ENCODE data around the gene GPBAR1. TPM values are rescaled to one million over a fixed set of nuclear protein-coding genes. Genes with fewer than 3 reads are reported as not detected.

Gene GPBAR1
- polyA plus RNA-seq, 3 donors = 26.0 to 181 (median 143) TPM

DNA sequence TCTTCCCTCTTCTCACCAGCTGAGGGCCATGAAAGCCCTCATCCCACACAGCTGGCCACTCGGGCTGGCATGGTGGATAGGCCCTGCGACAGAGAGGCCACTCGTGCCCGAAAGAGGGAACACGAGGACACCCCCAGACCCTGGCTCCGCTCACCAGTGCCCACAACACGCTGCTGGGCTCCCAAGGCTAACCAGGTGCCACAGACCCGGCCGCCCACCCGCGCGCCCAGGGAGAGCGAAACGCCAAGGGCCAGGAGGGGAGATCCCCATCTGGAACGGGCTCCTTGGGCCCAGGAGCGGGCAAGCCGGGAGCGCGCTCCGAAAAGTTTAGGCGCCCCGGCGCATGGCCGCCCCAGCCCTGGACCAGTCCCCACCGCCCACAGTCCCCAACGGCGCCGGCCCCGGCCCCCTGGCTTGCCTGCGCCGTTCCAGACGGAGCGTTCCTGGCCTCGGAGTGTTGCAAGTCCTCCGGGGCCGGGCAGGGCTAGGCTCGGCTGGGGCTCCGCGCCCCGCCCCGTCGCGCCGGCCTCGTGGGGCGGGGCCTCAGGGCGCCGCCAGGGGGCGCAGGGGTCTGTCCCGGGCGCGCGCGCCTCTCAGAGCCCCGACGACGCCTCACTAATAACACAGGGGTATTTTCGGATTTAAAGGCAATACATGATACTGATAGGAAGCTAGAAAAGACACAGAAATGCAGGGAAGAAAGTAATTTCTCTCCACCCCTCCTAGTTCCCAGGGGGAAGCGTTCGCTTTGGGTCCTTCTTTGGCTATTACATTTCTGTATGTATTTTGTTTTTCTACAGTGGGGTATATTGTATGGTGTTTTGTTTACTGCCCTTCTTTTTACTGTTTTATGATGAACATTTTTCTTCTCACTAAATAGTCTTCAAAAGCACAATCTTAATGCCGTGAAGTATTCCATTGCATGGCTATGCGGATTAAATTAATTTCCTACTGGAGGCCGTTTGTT is 31.5 kb downstream of the GPBAR1 start, which contains the start of gene TMBIM1:
TSS of gene TMBIM1 (minus strand) at position 456 of the 967 bp plus-strand sequence. CDS start 10,362 bp downstream, outside the sequence.
- Mint-ChIP-seq H3K27ac (peak within 1 kb of the TSS; percentile 96 to 99 (median 98)), H3K9me3 (peaks cover 0 to 3% (median 0%) of the 10 kb centered on the region in 7 donors), H3K4me1 (peaks cover 64% of the 10 kb centered on the region), H3K4me3 (peak within 1 kb of the TSS; percentile 92 to 97), H3K27me3 (ENCODE audit: low read depth in 3 of 3) (peaks cover 0 to 2% (median 0%) of the 10 kb centered on the region in 3 donors), H3K36me3 (peaks cover 4 to 16% of the 10 kb centered on the region in 2 donors)
- peak within 1 kb of the TSS; percentile 95 for H3K4me2 ChIP-seq (replicated peaks; ENCODE audit: extremely low read depth, low read length, poor library complexity, severe bottlenecking)
- TF ChIP-seq, protein P1, sequence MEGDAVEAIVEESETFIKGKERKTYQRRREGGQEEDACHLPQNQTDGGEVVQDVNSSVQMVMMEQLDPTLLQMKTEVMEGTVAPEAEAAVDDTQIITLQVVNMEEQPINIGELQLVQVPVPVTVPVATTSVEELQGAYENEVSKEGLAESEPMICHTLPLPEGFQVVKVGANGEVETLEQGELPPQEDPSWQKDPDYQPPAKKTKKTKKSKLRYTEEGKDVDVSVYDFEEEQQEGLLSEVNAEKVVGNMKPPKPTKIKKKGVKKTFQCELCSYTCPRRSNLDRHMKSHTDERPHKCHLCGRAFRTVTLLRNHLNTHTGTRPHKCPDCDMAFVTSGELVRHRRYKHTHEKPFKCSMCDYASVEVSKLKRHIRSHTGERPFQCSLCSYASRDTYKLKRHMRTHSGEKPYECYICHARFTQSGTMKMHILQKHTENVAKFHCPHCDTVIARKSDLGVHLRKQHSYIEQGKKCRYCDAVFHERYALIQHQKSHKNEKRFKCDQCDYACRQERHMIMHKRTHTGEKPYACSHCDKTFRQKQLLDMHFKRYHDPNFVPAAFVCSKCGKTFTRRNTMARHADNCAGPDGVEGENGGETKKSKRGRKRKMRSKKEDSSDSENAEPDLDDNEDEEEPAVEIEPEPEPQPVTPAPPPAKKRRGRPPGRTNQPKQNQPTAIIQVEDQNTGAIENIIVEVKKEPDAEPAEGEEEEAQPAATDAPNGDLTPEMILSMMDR (IDR thresholded peaks at IDR 0.05) = peak; percentile 98
- peak within 1 kb of the TSS; percentile 70 to 90 (median 83) for H3K4me3 ChIP-seq (replicated peaks in 1 of 3; ENCODE audit: low read depth in 2 of 3, low read length in 3 of 3)
- peak; percentile 71 to 84 (median 83) for DNase-seq
- H3K36me3 ChIP-seq (replicated peaks in 1 of 2; ENCODE audit: control insufficient read depth in 1 of 2, insufficient read depth in 2 of 2, low read length in 2 of 2) = no peaks in the 10 kb centered on the region
- H3K4me1 ChIP-seq (ENCODE audit: control insufficient read depth in 1 of 2, insufficient read depth in 2 of 2, low read length in 2 of 2) = peaks cover 65 to 74% of the 10 kb centered on the region in 2 donors
- no peaks in the 10 kb centered on the region for H3K27me3 ChIP-seq (ENCODE audit: control insufficient read depth in 2 of 2, insufficient read depth in 2 of 2, low read length in 2 of 2)
- peak within 1 kb of the TSS; percentile 60 for H2AFZ ChIP-seq (ENCODE audit: insufficient read depth, low read depth, low read length, poor library complexity, severe bottlenecking)
- H3K9me3 ChIP-seq (replicated peaks in 1 of 2; ENCODE audit: control insufficient read depth in 1 of 2, insufficient read depth in 1 of 2, low read length in 2 of 2) = no peaks in the 10 kb centered on the region
- intact Hi-C loops (cut with micrococcal nuclease) = loop anchor here in 1 of 2 donors (5.0 kb wide), 2 partner anchors 90 to 105 kb away; partner anchors contain the start of genes CTDSP1 and SLC11A1
- H3K27ac ChIP-seq (ENCODE audit: low read depth in 1 of 2, low read length in 2 of 2) = peak within 1 kb of the TSS; percentile 94 to 96
- H3K9ac ChIP-seq (ENCODE audit: insufficient read depth, low read length, poor library complexity, severe bottlenecking) = peak within 1 kb of the TSS; percentile 95
- WGBS (ENCODE audit: insufficient coverage) = 2% methylated on average over 48 of the region's 63 CpGs
- H3K79me2 ChIP-seq (ENCODE audit: insufficient read depth, low read length) = peaks cover 50% of the 10 kb centered on the region
- H4K20me1 ChIP-seq (ENCODE audit: insufficient read depth, low read length) = peaks cover 19% of the 10 kb centered on the region

DNA sequence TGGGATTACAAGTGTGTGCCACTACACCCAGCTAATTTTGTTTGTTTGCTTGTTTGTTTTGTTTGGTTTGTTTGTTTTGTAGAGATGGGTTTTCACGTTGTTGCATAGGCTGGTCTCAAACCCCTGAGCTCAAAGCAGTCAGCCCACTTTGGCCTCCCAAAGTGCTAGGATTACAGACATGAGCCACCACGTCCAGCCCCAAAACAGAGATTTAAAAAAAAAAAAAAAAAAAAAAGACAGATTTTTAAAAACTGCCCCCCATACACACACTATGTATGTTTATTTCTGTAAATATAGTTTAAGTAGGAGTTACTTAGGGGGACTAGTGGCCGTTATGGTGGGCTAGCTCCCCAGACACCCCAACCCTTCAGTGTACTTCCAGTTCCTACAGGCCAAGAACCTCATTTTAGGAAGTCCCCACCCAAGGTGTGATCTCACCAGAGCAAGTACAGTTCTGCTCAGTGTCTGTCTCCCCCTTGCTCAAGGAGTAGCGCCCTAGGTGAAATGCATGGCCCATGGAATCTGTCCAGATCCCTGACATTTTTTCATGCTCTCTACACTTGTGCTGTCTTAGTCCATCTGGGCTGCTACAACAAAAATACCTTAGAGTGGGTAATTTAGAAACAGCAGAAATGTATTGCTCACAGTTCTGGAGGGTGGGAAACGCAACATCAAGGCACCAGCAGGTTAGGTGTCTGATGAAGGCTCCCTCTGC is 33.1 kb downstream of the GPBAR1 start:
- Mint-ChIP-seq H3K27ac (peak overlapping the region; percentile 90 to 97 (median 90)), H3K4me3 (peak overlapping the region in 1 of 2 donors; percentile 35), H3K27me3 (ENCODE audit: low read depth in 3 of 3) (peaks cover 0 to 2% (median 0%) of the 10 kb centered on the region in 3 donors), H3K4me1 (peaks cover 55% of the 10 kb centered on the region), H3K36me3 (peaks cover 4 to 13% of the 10 kb centered on the region in 2 donors), H3K9me3 (peaks cover 0 to 2% (median 0%) of the 10 kb centered on the region in 7 donors)
- TF ChIP-seq, protein P1 (IDR thresholded peaks at IDR 0.05) = no peak
- peaks cover 35% of the 10 kb centered on the region for H3K79me2 ChIP-seq (ENCODE audit: insufficient read depth, low read length)
- DNase-seq = peak in 2 of 3 donors; percentile 52 to 60
- H3K4me2 ChIP-seq (replicated peaks; ENCODE audit: extremely low read depth, low read length, poor library complexity, severe bottlenecking) = peak overlapping the region; percentile 25
- no peaks in the 10 kb centered on the region for H3K9me3 ChIP-seq (replicated peaks in 1 of 2; ENCODE audit: control insufficient read depth in 1 of 2, insufficient read depth in 1 of 2, low read length in 2 of 2)
- H3K4me1 ChIP-seq (ENCODE audit: control insufficient read depth in 1 of 2, insufficient read depth in 2 of 2, low read length in 2 of 2) = peaks cover 52 to 59% of the 10 kb centered on the region in 2 donors
- peaks cover 19% of the 10 kb centered on the region for H4K20me1 ChIP-seq (ENCODE audit: insufficient read depth, low read length)
- no peaks in the 10 kb centered on the region for H3K36me3 ChIP-seq (replicated peaks in 1 of 2; ENCODE audit: control insufficient read depth in 1 of 2, insufficient read depth in 2 of 2, low read length in 2 of 2)
- no peaks in the 10 kb centered on the region for H3K27me3 ChIP-seq (ENCODE audit: control insufficient read depth in 2 of 2, insufficient read depth in 2 of 2, low read length in 2 of 2)
- 60% methylated on average over 3 of the region's 5 CpGs for WGBS (ENCODE audit: insufficient coverage)
- H3K4me3 ChIP-seq (replicated peaks in 1 of 3; ENCODE audit: low read depth in 2 of 3, low read length in 3 of 3) = peak overlapping the region in 1 of 3 experiments; percentile 5
- no peak overlapping the region for H2AFZ ChIP-seq (ENCODE audit: insufficient read depth, low read depth, low read length, poor library complexity, severe bottlenecking)
- no peak overlapping the region for H3K9ac ChIP-seq (ENCODE audit: insufficient read depth, low read length, poor library complexity, severe bottlenecking)
- intact Hi-C loops (cut with micrococcal nuclease) = loop anchor here (1.0 to 5.0 kb wide), 3 partner anchors 8 to 103 kb away; partner anchors contain the start of genes CTDSP1 (in 1 of the 2) and SLC11A1 (in 1 of the 2)
- H3K27ac ChIP-seq (ENCODE audit: low read depth in 1 of 2, low read length in 2 of 2) = peak overlapping the region; percentile 44 to 96
